Endometrium (tissue), 2 donors: ENCODE measurements around the gene ANXA7.
"Not testable (repeated sequence)": the region's sequence is repeated elsewhere in the genome, so short reads cannot be mapped to it uniquely, and the experiment has no call there.

ENCODE experiments used
- FAIRE-seq: peaks from 2 replicates; lab custom pipeline; 2012; peaks lifted over from hg19 to GRCh38; lab: Jason Lieb, UNC
- donor health status: control.
- donor health status: control.

ANXA7 gene

DNA sequence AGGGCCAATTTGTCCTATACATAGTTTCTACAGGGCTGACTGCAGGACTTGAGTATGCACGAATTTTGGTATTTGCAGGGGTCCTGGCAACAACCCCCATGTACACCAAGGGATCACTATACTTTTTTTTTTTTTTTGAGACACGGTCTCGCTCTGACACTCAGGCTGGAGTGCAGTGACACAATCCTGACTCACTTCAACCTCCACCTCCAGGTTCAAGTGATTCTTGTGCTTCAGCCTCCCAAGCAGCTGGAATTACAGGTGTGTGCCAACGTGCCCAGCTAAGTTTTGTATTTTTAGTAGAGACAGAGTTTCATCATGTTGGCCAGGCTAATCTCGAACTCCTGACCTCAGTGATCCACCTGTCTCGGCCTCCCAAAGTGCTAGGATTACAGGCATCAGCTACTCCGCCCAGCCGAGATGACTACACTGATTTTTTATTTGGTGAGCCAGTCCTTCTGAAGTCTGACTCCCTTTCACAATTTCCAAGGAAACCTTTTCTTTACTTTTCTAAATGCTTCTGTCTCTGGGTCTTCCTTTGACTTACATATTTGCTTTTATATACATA is 75.0 kb downstream of the ANXA7 start:
- no peak for FAIRE-seq

DNA sequence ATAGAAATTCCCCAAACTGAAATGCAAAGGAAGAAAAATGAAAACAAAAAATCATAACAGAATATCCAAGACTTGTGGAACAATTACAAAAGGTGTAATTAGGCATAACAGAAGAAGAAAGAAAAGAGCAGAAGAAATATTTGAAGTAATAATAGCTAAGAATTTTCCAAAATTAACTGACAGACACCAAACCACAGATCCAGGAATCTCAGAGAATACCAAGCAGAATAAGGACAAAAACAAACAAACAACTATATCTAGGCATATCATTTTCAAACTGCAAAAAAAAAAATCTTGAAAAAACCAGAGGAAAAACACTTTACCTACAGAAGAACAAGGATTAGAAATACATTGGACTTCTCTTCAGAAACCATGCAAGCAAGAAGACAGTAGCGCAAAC is 80.7 kb downstream of the ANXA7 start:
- FAIRE-seq, result no peak

DNA sequence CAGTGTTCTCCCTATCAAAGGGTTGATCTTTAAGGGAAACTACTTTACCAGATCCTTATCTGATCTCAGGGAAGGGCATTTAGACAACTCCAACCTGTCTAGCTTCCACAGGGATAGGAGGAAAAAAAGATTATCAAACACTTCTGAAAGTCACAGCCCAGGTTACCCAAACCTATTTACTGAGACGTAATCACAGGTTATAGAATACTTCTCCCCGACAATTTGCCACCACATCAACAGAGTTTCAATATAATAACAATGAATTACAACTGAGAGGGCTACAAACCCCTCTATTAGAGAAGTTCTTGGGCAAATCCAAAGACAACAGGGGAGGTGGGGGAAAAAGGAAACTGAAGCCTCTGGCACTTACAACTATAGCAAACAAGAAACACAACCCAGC is 81.5 kb downstream of the ANXA7 start:
- no peak for FAIRE-seq

DNA sequence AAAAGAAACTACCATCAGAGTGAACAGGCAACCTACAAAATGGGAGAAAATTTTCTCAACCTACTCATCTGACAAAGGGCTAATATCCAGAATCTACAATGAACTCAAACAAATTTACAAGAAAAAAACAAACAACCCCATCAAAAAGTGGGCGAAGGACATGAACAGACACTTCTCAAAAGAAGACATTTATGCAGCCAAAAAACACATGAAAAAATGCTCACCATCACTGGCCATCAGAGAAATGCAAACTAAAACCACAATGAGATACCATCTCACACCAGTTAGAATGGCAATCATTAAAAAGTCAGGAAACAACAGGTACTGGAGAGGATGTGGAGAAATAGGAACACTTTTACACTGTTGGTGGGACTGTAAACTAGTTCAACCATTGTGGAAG is 85.3 kb downstream of the ANXA7 start:
- FAIRE-seq, result not testable (repeated sequence)

DNA sequence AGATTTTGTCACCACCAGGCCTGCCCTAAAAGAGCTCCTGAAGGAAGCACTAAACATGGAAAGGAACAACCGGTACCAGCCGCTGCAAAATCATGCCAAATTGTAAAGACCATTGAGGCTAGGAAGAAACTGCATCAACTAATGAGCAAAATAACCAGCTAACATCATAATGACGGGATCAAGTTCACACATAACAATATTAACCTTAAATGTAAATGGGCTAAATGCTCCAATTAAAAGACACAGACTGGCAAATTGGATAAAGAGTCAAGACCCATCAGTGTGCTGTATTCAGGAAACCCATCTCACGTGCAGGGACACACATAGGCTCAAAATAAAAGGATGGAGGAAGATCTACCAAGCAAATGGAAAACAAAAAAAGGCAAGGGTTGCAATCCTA is 88.6 kb downstream of the ANXA7 start:
- FAIRE-seq, result not testable (repeated sequence)
